Endothelial cell of umbilical vein (primary cell): ENCODE measurements around the gene AADACL2. TPM values are rescaled to one million over a fixed set of nuclear protein-coding genes. Genes with fewer than 3 reads are reported as not detected.

ENCODE experiments used
- BruUV-seq: library from RNA; stranded (reverse); fragments of 400-500 nt; replicated peaks from 2 replicates; lab custom pipeline; 2021; lab: Mats Ljungman, UMichigan
- CTCF ChIA-PET: fragments of 300-600, 350-600 bp; sonication (Branson Sonifier 250); formaldehyde crosslinking; loops from one replicate; lab custom pipeline; 2021; ENCODE audit warnings: antibody characterized with exemption, inconsistent platforms; lab: Charles Lee
- POLR2A ChIA-PET: fragments of 300-600, 350-600 bp; sonication (Branson Sonifier 250); formaldehyde crosslinking; loops from one replicate; lab custom pipeline; 2021; ENCODE audit warnings: antibody characterized with exemption, inconsistent platforms; lab: Charles Lee
- DNase-seq: peaks from one replicate; pipeline ENCODE4 v3.0.0-alpha.2; 2011; ENCODE audit warnings: low read depth, low spot score
- FAIRE-seq: peaks from 2 replicates; lab custom pipeline; 2011; peaks lifted over from hg19 to GRCh38; lab: Jason Lieb, UNC
- H2AFZ ChIP-seq: 2 replicates; pipeline ENCODE4 v1.6.0; 2012; ENCODE audit warnings: low read depth, low read length, control low read depth, inconsistent platforms
- H3K27ac ChIP-seq: 2 replicates; pipeline ENCODE4 v1.5.1; 2011; ENCODE audit warnings: low read depth, mild to moderate bottlenecking, control low read depth, low read length, moderate library complexity; ENCODE audit not compliant: insufficient read depth
- H3K27me3 ChIP-seq, 2 experiments: 2 replicates each; pipeline versions ENCODE4 v1.6.0 to v1.6.1; 2011; ENCODE audit warnings: low read length in 2 of 2, mixed read lengths in 1 of 2; ENCODE audit not compliant: control insufficient read depth in 2 of 2, insufficient read depth in 2 of 2
- H3K36me3 ChIP-seq, 2 experiments: 2 replicates in 1 of 2; 3 replicates in 1 of 2; pipeline ENCODE4 v1.5.1; 2011; ENCODE audit warnings: low read length in 2 of 2, mild to moderate bottlenecking in 1 of 2, moderate library complexity in 1 of 2; ENCODE audit not compliant: control insufficient read depth in 2 of 2, insufficient read depth in 2 of 2; ENCODE audit errors: extremely low read depth in 1 of 2
- H3K4me1 ChIP-seq: 3 replicates; pipeline ENCODE4 v1.5.1; 2011; ENCODE audit warnings: mild to moderate bottlenecking, low read length; ENCODE audit not compliant: control insufficient read depth, insufficient read depth; ENCODE audit errors: extremely low read depth
- H3K4me2 ChIP-seq: 2 replicates; pipeline ENCODE4 v1.6.1; 2011; ENCODE audit warnings: low read length, control low read depth, mixed read lengths; ENCODE audit not compliant: insufficient read depth
- H3K4me3 ChIP-seq, 3 experiments: fragments of 200-600 bp in 1 of 3; sonication (generic), shearing (Covaris generic) in 1 of 3; replicated peaks in 1 of 3; 2 replicates each; pipeline ENCODE4 v1.5.1; 2011 to 2016; ENCODE audit warnings: control low read depth in 3 of 3, low read length in 3 of 3, mild to moderate bottlenecking in 2 of 3, inconsistent platforms in 1 of 3, low read depth in 1 of 3, moderate library complexity in 1 of 3; ENCODE audit not compliant: insufficient read depth in 1 of 3
- H3K79me2 ChIP-seq: 2 replicates; pipeline ENCODE4 v1.6.0; 2012; ENCODE audit warnings: low read length, inconsistent platforms; ENCODE audit not compliant: control insufficient read depth, insufficient read depth
- H3K9ac ChIP-seq: replicated peaks from 2 replicates; pipeline ENCODE3; 2011; ENCODE audit warnings: low read length, control low read depth; ENCODE audit not compliant: insufficient read depth; ENCODE audit errors: extremely low read depth
- H3K9me1 ChIP-seq: replicated peaks from 3 replicates; pipeline ENCODE4 v1.6.0; 2011; ENCODE audit warnings: mild to moderate bottlenecking, low read length; ENCODE audit not compliant: control insufficient read depth, insufficient read depth; ENCODE audit errors: extremely low read depth
- H3K9me3 ChIP-seq: replicated peaks from 2 replicates; pipeline ENCODE4 v1.5.1; 2012; ENCODE audit warnings: low read length, inconsistent platforms; ENCODE audit not compliant: control insufficient read depth, insufficient read depth
- H4K20me1 ChIP-seq: replicated peaks from 2 replicates; pipeline ENCODE3; 2011; ENCODE audit warnings: mild to moderate bottlenecking, low read length; ENCODE audit not compliant: control insufficient read depth, insufficient read depth; ENCODE audit errors: extremely low read depth
- CTCF ChIP-seq, 2 donors: IDR thresholded peaks; 1 replicate in 1 of 2; 2 replicates in 1 of 2; pipeline ENCODE4 v1.5.1; 2011; ENCODE audit warnings: low read length in 2 of 2, mild to moderate bottlenecking in 2 of 2, moderate library complexity in 2 of 2, control low read depth in 1 of 2, inconsistent platforms in 1 of 2, low read depth in 1 of 2; ENCODE audit not compliant: insufficient read depth in 1 of 2; ENCODE audit errors: extremely low read depth in 1 of 2
- EZH2 ChIP-seq: IDR thresholded peaks from 2 replicates; pipeline ENCODE4 v1.6.1; 2012; ENCODE audit warnings: borderline replicate concordance, low read depth, mild to moderate bottlenecking, moderate library complexity, low read length, inconsistent platforms; ENCODE audit not compliant: severe bottlenecking
- FOS ChIP-seq: IDR thresholded peaks from 2 replicates; pipeline ENCODE4 v1.6.1; 2011; ENCODE audit warnings: mild to moderate bottlenecking, low read length, moderate library complexity, borderline replicate concordance; ENCODE audit not compliant: insufficient read depth
- GATA2 ChIP-seq: IDR thresholded peaks from 2 replicates; pipeline ENCODE4 v1.7.0; 2011; ENCODE audit warnings: low read depth, mild to moderate bottlenecking, moderate library complexity, mixed read lengths, low read length; ENCODE audit not compliant: insufficient read length, insufficient read depth
- JUN ChIP-seq: IDR thresholded peaks from 2 replicates; pipeline ENCODE4 v1.6.1; 2011; ENCODE audit warnings: borderline replicate concordance, low read depth; ENCODE audit not compliant: insufficient read length, insufficient read depth
- MYC ChIP-seq: IDR thresholded peaks from one replicate; pipeline ENCODE4 v1.6.1; 2011; ENCODE audit warnings: mild to moderate bottlenecking, low read depth, low read length
- POLR2A ChIP-seq: IDR thresholded peaks from 2 replicates; pipeline ENCODE4 v1.6.1; 2012; ENCODE audit warnings: low read depth, mild to moderate bottlenecking, control low read depth, low read length
- POLR2AphosphoS5 ChIP-seq: IDR thresholded peaks from 2 replicates; pipeline ENCODE4 v1.6.1; 2012; ENCODE audit warnings: low read depth, mild to moderate bottlenecking, control low read depth, low read length, moderate library complexity; ENCODE audit not compliant: insufficient read depth
- dilution Hi-C: fragments of 300-500 bp; cut with MboI; formaldehyde crosslinking; loops from one replicate; pipeline ENCODE4 v1.15.0; 2019; ENCODE audit warnings: low sequenced_read_pairs; ENCODE audit not compliant: extremely low pct_ligation_motif_present
- intact Hi-C: fragments of 100-400 bp; cut with micrococcal nuclease; formaldehyde crosslinking; loops from one replicate; pipeline ENCODE4 v1.10.0; 2022
- polyA plus RNA-seq, 4 experiments: library from polyadenylated mRNA; depleted of rRNA in 3 of 4; stranded (reverse) in 3 of 4; unstranded in 1 of 4; fragments of >200 nt; gene quantifications; 2 replicates each; pipeline versions ENCODE4 v1.2.1 to v1.2.3, GENCODE V29; 2011 to 2012; ENCODE audit warnings: missing spikeins in 1 of 4
- total RNA-seq: library from RNA; stranded (reverse); gene quantifications from 2 replicates; pipeline ENCODE4 v1.2.3, GENCODE V29; 2021
- TF ChIP-seq, protein P1 (sequence below): IDR thresholded peaks from 2 replicates; pipeline ENCODE4 v1.6.1; 2011; ENCODE audit not compliant: insufficient read depth, insufficient read length

The AADACL2 gene
- total and polyA plus RNA-seq, 2 donors (not counting 3 experiments of a cell fraction or from before 2014, with no cell fraction given): not detected

DNA sequence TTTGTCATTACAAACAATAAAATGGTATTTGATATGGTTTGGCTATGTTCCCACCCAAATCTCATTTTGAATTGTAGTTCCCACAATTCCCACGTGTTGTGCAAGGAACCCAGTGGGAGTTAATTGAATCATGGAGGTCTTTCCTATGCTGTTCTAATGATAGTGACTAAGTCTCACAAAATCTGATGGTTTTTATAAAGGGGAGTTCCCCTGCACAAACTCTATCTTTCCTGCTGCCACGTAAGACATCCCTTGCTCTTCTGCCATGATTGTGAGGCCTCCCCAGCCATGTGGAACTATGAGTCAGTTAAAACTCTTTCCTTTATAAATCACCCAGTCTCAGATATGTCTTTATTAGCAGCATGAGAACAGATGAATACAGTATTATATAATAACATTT is 64.7 kb downstream of the AADACL2 start:
- intact Hi-C loops (no loop called here), dilution Hi-C loops (no loop called here)
- Histone ChIP-seq H3K9ac (no peak overlapping the region), H3K9me3 (no peaks in the 10 kb centered on the region), H3K27me3 (no peaks in the 10 kb centered on the region), H2AFZ (no peak overlapping the region), H3K27ac (no peak overlapping the region), H3K79me2 (no peaks in the 10 kb centered on the region), H3K4me1 (peaks cover 7% of the 10 kb centered on the region), H3K4me3 (no peak overlapping the region), H3K36me3 (no peaks in the 10 kb centered on the region), H3K4me2 (no peak overlapping the region), H4K20me1 (no peaks in the 10 kb centered on the region), H3K9me1 (no peaks in the 10 kb centered on the region)
- no TSS peak for BruUV-seq
- DNase-seq (no peak), FAIRE-seq (no peak)
- ChIA-PET POLR2A (no interaction called here), CTCF (no interaction called here)
- TF ChIP-seq POLR2A (no peak), GATA2 (no peak), EZH2 (no peak)

DNA sequence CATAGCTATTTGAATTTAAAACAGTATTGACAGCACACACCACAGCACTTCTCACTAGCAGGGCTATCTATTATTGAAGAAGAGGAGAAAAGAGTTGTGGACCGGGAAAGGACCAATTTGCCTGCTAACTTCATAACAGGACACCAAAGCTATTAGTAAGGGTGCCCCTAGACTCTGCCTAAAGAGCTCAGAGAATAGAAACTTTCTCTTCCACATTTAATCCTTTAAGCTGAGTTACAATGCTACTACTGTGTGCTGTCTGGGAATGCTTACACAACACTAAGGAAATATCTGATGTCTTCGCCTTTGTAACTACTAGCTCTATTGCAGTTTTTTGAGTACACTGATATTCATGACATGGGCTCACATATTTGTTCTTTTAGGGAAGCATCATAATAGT is 66.7 kb downstream of the AADACL2 start:
- H4K20me1 ChIP-seq: no peaks in the 10 kb centered on the region
- TF ChIP-seq EZH2 (no peak), POLR2A (no peak), MYC (no peak), GATA2 (no peak), JUN (no peak), POLR2AphosphoS5 (no peak), CTCF (IDR thresholded peaks at IDR 0.05; ENCODE audit: extremely low read depth in 1 of 2, insufficient read depth in 1 of 2, low read depth in 1 of 2, low read length in 2 of 2) (no peak), FOS (no peak)
- TF ChIP-seq, protein P1, sequence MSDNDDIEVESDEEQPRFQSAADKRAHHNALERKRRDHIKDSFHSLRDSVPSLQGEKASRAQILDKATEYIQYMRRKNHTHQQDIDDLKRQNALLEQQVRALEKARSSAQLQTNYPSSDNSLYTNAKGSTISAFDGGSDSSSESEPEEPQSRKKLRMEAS: no peak
- CTCF ChIA-PET: interaction anchor here (1.2 to 2.0 kb wide), 2 partner anchors 13 to 14 kb away, joined by 4 read pairs; no protein-coding TSS in a partner anchor
- POLR2A ChIA-PET: no interaction called here
- no peak overlapping the region for H2AFZ ChIP-seq
- H3K9me1 ChIP-seq: no peaks in the 10 kb centered on the region
- intact Hi-C loops (no loop called here), dilution Hi-C loops (no loop called here)
- H3K27ac ChIP-seq: no peak overlapping the region
- H3K4me2 ChIP-seq: no peak overlapping the region
- no peak overlapping the region for H3K9ac ChIP-seq
- no peak for FAIRE-seq
- no peaks in the 10 kb centered on the region for H3K79me2 ChIP-seq
- no peaks in the 10 kb centered on the region for H3K9me3 ChIP-seq
- no peak overlapping the region for H3K4me3 ChIP-seq
- no peaks in the 10 kb centered on the region for H3K4me1 ChIP-seq
- no TSS peak for BruUV-seq
- no peak for DNase-seq
- H3K36me3 ChIP-seq: no peaks in the 10 kb centered on the region
- H3K27me3 ChIP-seq: no peaks in the 10 kb centered on the region
